Prostate gland (tissue), 2 donors: ENCODE results near the gene C3orf70.

Experiments
- CTCF ChIP-seq, 4 experiments: fragments of 200-600 bp in 2 of 4; fragments of 450-650 bp in 2 of 4; sonication (generic) in 2 of 4; IDR thresholded peaks; 1 replicate in 3 of 4; 2 replicates in 1 of 4; pipeline ENCODE4 v1.5.1; 2016 to 2019; ENCODE audit warnings: antibody characterized with exemption in 4 of 4, mild to moderate bottlenecking in 2 of 4, moderate library complexity in 2 of 4
- POLR2A ChIP-seq: fragments of 450-650 bp; IDR thresholded peaks from one replicate; pipeline ENCODE4 v1.6.1; 2016; ENCODE audit warnings: antibody characterized with exemption, mild to moderate bottlenecking
- POLR2AphosphoS5 ChIP-seq: sonication (generic); formaldehyde crosslinking; IDR thresholded peaks from one replicate; pipeline ENCODE4 v1.6.1; 2017; ENCODE audit warnings: antibody characterized with exemption

GRCh38 chr3:185187391-185187790 lies 34.5 kb upstream of the C3orf70 start:
- TF ChIP-seq CTCF (IDR thresholded peaks at IDR 0.05) = no peak
- no peak for TF ChIP-seq POLR2AphosphoS5
- TF ChIP-seq POLR2A = no peak
